GM12878 (cell line): ENCODE data around the gene CHTOP. TPM values are rescaled to one million over a fixed set of nuclear protein-coding genes. Genes with fewer than 3 reads are reported as not detected.

Experiments used
- ASH2L ChIP-seq: fragments of 300-600, 200-600 bp; sonication (generic); IDR thresholded peaks from 2 replicates; pipeline ENCODE4 v1.6.1; 2017; ENCODE audit warnings: low read depth, mild to moderate bottlenecking, borderline replicate concordance
- BCL3 ChIP-seq: IDR thresholded peaks from 2 replicates; pipeline ENCODE4 v1.6.1; 2011; ENCODE audit warnings: borderline replicate concordance, low read depth, mild to moderate bottlenecking, moderate library complexity, low read length; ENCODE audit not compliant: insufficient read depth, poor library complexity, severe bottlenecking
- BHLHE40 ChIP-seq, 2 experiments: fragments of 450-650 bp in 1 of 2; IDR thresholded peaks; 2 replicates each; pipeline ENCODE4 v1.6.1; 2011 to 2017; ENCODE audit warnings: low read depth in 2 of 2, borderline replicate concordance in 1 of 2, improper control_type of control experiment in 1 of 2, low read length in 1 of 2, mild to moderate bottlenecking in 1 of 2
- CHD2 ChIP-seq: IDR thresholded peaks from 2 replicates; pipeline ENCODE4 v1.6.1; 2011; ENCODE audit warnings: low read depth, low read length, improper control_type of control experiment, borderline replicate concordance
- EED ChIP-seq: sonication (generic); IDR thresholded peaks from 2 replicates; pipeline ENCODE4 v1.6.1; 2016; ENCODE audit warnings: antibody characterized with exemption, low read depth
- EP300 ChIP-seq, 2 experiments: fragments of 150-350 bp in 1 of 2; IDR thresholded peaks; 2 replicates each; pipeline ENCODE4 v1.6.1; 2011 to 2012; ENCODE audit warnings: low read depth in 2 of 2, low read length in 2 of 2, borderline replicate concordance in 1 of 2, improper control_type of control experiment in 1 of 2, inconsistent platforms in 1 of 2; ENCODE audit not compliant: control insufficient read depth in 1 of 2
- IKZF2 ChIP-seq, 2 experiments: fragments of 450-650 bp; IDR thresholded peaks; 2 replicates each; pipeline ENCODE4 v1.6.1; 2017; ENCODE audit warnings: mild to moderate bottlenecking in 2 of 2, moderate library complexity in 2 of 2
- JUNB ChIP-seq: IDR thresholded peaks from 2 replicates; pipeline ENCODE4 v1.6.1; 2016; ENCODE audit warnings: antibody characterized with exemption, mild to moderate bottlenecking
- JUND ChIP-seq: IDR thresholded peaks from 2 replicates; pipeline ENCODE4 v1.6.1; 2012; ENCODE audit warnings: low read depth, mild to moderate bottlenecking, low read length, improper control_type of control experiment, moderate library complexity
- MEF2B ChIP-seq: fragments of 450-650 bp; IDR thresholded peaks from 2 replicates; pipeline ENCODE4 v1.6.1; 2018; ENCODE audit warnings: mild to moderate bottlenecking, moderate library complexity; ENCODE audit not compliant: partially characterized antibody, poor library complexity, severe bottlenecking
- MTA2 ChIP-seq: fragments of 450-650 bp; IDR thresholded peaks from 2 replicates; pipeline ENCODE4 v1.6.1; 2016; ENCODE audit warnings: low read depth, mild to moderate bottlenecking, moderate library complexity
- NBN ChIP-seq: fragments of 450-650 bp; IDR thresholded peaks from 2 replicates; pipeline ENCODE4 v1.6.1; 2016
- NFIC ChIP-seq: IDR thresholded peaks from 2 replicates; pipeline ENCODE4 v1.6.1; 2012; ENCODE audit warnings: low read depth, mild to moderate bottlenecking, inconsistent platforms, low read length, moderate library complexity
- POLR2A ChIP-seq: IDR thresholded peaks from 2 replicates; pipeline ENCODE4 v1.6.1; 2011; ENCODE audit warnings: low read depth, mild to moderate bottlenecking, low read length
- POLR2AphosphoS5 ChIP-seq: IDR thresholded peaks from 2 replicates; pipeline ENCODE4 v1.6.1; 2011; ENCODE audit warnings: mild to moderate bottlenecking, low read length, inconsistent platforms
- RAD21 ChIP-seq: IDR thresholded peaks from 2 replicates; pipeline ENCODE4 v1.6.1; 2011; ENCODE audit warnings: mild to moderate bottlenecking, low read depth, low read length, moderate library complexity; ENCODE audit not compliant: insufficient read depth
- RCOR1 ChIP-seq: conservative IDR thresholded peaks from 2 replicates; pipeline ENCODE4 v1.6.1; 2012; ENCODE audit warnings: low read depth, low read length, improper control_type of control experiment
- REST ChIP-seq: IDR thresholded peaks from 2 replicates; pipeline ENCODE4 v1.6.1; 2012; ENCODE audit warnings: mild to moderate bottlenecking, low read depth, low read length
- SP1 ChIP-seq: IDR thresholded peaks from one replicate; pipeline ENCODE4 v1.6.1; 2011; ENCODE audit warnings: low read depth, low read length
- SPI1 ChIP-seq: IDR thresholded peaks from 2 replicates; pipeline ENCODE4 v1.6.1; 2011; ENCODE audit warnings: low read depth, mild to moderate bottlenecking, low read length, moderate library complexity, borderline replicate concordance; ENCODE audit not compliant: insufficient read depth
- SREBF1 ChIP-seq: IDR thresholded peaks from 2 replicates; pipeline ENCODE4 v1.6.1; 2012; ENCODE audit warnings: mild to moderate bottlenecking, low read length
- SUPT20H ChIP-seq: IDR thresholded peaks from 2 replicates; pipeline ENCODE4 v1.6.1; 2011; ENCODE audit warnings: low read depth, mild to moderate bottlenecking, low read length, moderate library complexity, borderline replicate concordance; ENCODE audit not compliant: control insufficient read depth
- TCF3 ChIP-seq: IDR thresholded peaks from 2 replicates; pipeline ENCODE4 v1.6.1; 2012; ENCODE audit warnings: low read depth, mild to moderate bottlenecking, low read length, borderline replicate concordance; ENCODE audit not compliant: insufficient read depth
- ZNF217 ChIP-seq: fragments of 450-650 bp; IDR thresholded peaks from 2 replicates; pipeline ENCODE4 v1.6.1; 2017; ENCODE audit warnings: antibody characterized with exemption, mild to moderate bottlenecking
- polyA plus RNA-seq, 11 experiments: library from polyadenylated mRNA; depleted of rRNA in 4 of 11; unstranded in 6 of 11; stranded (reverse) in 5 of 11; fragments of >200 nt; fragmentation: Nextera tagmentation in 4 of 11; fragmentation: Illumina TruSeq in 1 of 11; extraction: Ambion mirVana in 4 of 11; extraction: Trizol in 1 of 11; gene quantifications; 1 replicate in 1 of 11; 2 replicates in 10 of 11; pipeline versions ENCODE4 v1.2.1 to v1.2.3, GENCODE V29; 2011 to 2016; ENCODE audit warnings: inconsistent platforms in 2 of 11, missing spikeins in 2 of 11, low read depth in 1 of 11
- total RNA-seq, 4 experiments: library from RNA; depleted of rRNA in 3 of 4; stranded (reverse); fragments of >200 nt in 3 of 4; fragmentation: Illumina TruSeq in 1 of 4; extraction: Trizol in 1 of 4; gene quantifications; 2 replicates each; pipeline versions ENCODE4 v1.2.1 to v1.2.3, GENCODE V29; 2013 to 2021
- TF ChIP-seq, protein P1 (sequence below): IDR thresholded peaks from 2 replicates; pipeline ENCODE4 v1.6.1; 2011; ENCODE audit warnings: low read depth, mild to moderate bottlenecking, low read length, moderate library complexity, borderline replicate concordance; ENCODE audit errors: extremely low read depth

CHTOP gene
- total and polyA plus RNA-seq, 10 of the 15 experiments (the other 5 are each of a cell fraction or from before 2014, with no cell fraction given): 8.4 to 93.8 (median 52.3) TPM

DNA sequence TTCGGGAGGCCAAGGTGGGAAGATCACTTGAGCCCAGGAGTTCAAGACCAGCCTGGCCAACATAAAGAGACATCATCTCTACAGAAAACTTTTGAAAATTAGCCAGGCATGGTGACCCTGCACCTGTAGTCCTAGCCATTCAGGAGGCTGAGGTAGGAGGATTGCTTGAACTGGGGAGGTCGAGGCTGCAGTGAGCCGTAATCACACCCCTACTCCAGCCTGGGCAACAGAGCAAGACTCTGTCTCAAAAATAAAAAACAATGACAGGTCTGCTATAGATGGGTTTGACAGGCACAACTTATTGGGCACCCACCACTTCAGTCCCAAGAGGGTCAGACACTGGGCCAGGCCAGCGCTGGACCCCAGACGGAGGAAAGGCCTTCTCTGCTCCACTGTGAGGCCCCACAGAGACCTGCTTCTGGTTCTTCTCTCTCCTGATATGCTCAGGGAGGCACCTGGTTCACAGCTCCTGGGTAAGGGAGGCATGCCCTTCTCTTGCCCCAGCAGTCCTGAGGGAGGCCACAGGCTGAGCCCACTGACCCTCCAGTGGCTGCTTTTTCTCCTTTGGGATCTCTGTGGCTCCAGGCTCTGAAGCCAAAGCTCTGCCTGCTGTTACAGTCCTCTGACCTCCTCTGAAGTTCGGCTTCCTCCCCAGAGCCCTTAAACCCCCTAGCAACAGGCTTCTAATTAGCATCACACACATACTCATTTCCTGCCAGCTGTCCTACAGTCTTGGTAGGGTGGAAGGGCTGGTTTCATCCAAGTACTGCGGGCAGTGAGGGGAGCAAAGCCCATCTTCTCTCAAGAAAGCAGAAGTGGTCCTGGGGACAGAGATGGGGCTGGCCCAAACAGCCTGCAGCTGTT lies 35.3 kb upstream of the CHTOP start (continued):
- peak; percentile 9; the same call in 1 of the 2 replicates for TF ChIP-seq JUNB
- peak; percentile 76 to 79; a peak in 2 of 4 replicates for TF ChIP-seq IKZF2 (IDR thresholded peaks at IDR 0.05)
- peak; percentile 54; the same call in 1 of the 2 replicates for TF ChIP-seq NFIC
- TF ChIP-seq POLR2AphosphoS5: peak; percentile 71
- peak; percentile 84 for TF ChIP-seq MTA2
- no peak for TF ChIP-seq SUPT20H
- peak; percentile 36 to 44; a peak in 2 of 4 replicates for TF ChIP-seq BHLHE40 (IDR thresholded peaks at IDR 0.05; ENCODE audit: borderline replicate concordance in 1 of 2, low read depth in 2 of 2, low read length in 1 of 2)
- no peak for TF ChIP-seq REST
- 0 out of 2 replicates have a peak, but pooled peaks have one; percentile 38 for TF ChIP-seq JUND
- peak; percentile 98 for TF ChIP-seq SPI1
- peak; percentile 76; the same call in 1 of the 2 replicates for TF ChIP-seq NBN
- TF ChIP-seq MEF2B: peak; percentile 59
- peak; percentile 59; the same call in 1 of the 2 replicates for TF ChIP-seq EED
- no peak for TF ChIP-seq ZNF217
- TF ChIP-seq SP1: peak; percentile 50
- TF ChIP-seq CHD2: peak; percentile 37; the same call in 1 of the 2 replicates
- TF ChIP-seq, protein P1, sequence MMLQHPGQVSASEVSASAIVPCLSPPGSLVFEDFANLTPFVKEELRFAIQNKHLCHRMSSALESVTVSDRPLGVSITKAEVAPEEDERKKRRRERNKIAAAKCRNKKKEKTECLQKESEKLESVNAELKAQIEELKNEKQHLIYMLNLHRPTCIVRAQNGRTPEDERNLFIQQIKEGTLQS: no peak
- peak; percentile 82 for TF ChIP-seq TCF3
- TF ChIP-seq RAD21: 0 out of 2 replicates have a peak, but pooled peaks have one; percentile 13
- 0 out of 2 replicates have a peak, but pooled peaks have one; percentile 33 for TF ChIP-seq ASH2L
- peak; percentile 76 for TF ChIP-seq POLR2A
- TF ChIP-seq SREBF1: no peak
- peak; percentile 62 for TF ChIP-seq BCL3
- peak; percentile 56 to 64; a peak in 3 of 4 replicates for TF ChIP-seq EP300 (IDR thresholded peaks at IDR 0.05; ENCODE audit: borderline replicate concordance in 1 of 2, control insufficient read depth in 1 of 2, low read depth in 2 of 2, low read length in 2 of 2)
- no peak for TF ChIP-seq RCOR1
